DND-41 (cell line): ENCODE results near the gene A2ML1.

Experiments used
- ATAC-seq: fragments of 200-7000 bp; cut with Tn5 transposase; 3 replicates; pipeline ENCODE4 v1.9.1; 2021; ENCODE audit warnings: low read depth; ENCODE audit not compliant: insufficient read depth
- DNase-seq: peaks from one replicate; pipeline ENCODE4 v3.0.0-alpha.2; 2020
- H2AFZ ChIP-seq: 2 replicates; pipeline ENCODE4 v1.6.0; 2012; ENCODE audit warnings: low read depth, low read length
- H3K27ac ChIP-seq: 2 replicates; pipeline ENCODE4 v1.5.1; 2012; ENCODE audit warnings: low read length, inconsistent platforms
- H3K27me3 ChIP-seq: fragments of 200-600 bp; sonication (generic); 2 replicates; pipeline ENCODE4 v1.6.0; 2012; ENCODE audit warnings: low read length, mild to moderate bottlenecking, inconsistent platforms; ENCODE audit not compliant: insufficient read depth, poor library complexity
- H3K36me3 ChIP-seq: 2 replicates; pipeline ENCODE4 v1.5.1; 2012; ENCODE audit warnings: low read length, inconsistent platforms; ENCODE audit not compliant: insufficient read depth
- H3K4me1 ChIP-seq: 2 replicates; pipeline ENCODE4 v1.5.1; 2012; ENCODE audit warnings: mild to moderate bottlenecking, low read length; ENCODE audit not compliant: insufficient read depth
- H3K4me2 ChIP-seq: 2 replicates; pipeline ENCODE4 v1.6.0; 2012; ENCODE audit warnings: mild to moderate bottlenecking, moderate library complexity, low read length, inconsistent platforms; ENCODE audit not compliant: insufficient read depth
- H3K4me3 ChIP-seq, 2 experiments: fragments of 200-600 bp in 1 of 2; shearing (Covaris generic) in 1 of 2; 2 replicates each; pipeline ENCODE4 v1.5.1; 2012 to 2016; ENCODE audit warnings: inconsistent platforms in 2 of 2, low read length in 2 of 2, mild to moderate bottlenecking in 2 of 2, low read depth in 1 of 2, moderate library complexity in 1 of 2
- H3K79me2 ChIP-seq: 2 replicates; pipeline ENCODE4 v1.6.0; 2012; ENCODE audit warnings: low read length, inconsistent platforms; ENCODE audit not compliant: insufficient read depth
- H3K9ac ChIP-seq: 2 replicates; pipeline ENCODE4 v1.6.0; 2012; ENCODE audit warnings: low read depth, mild to moderate bottlenecking, inconsistent platforms, low read length, moderate library complexity
- H3K9me3 ChIP-seq: 2 replicates; pipeline ENCODE4 v1.5.1; 2012; ENCODE audit warnings: low read length, moderate library complexity, mild to moderate bottlenecking, inconsistent platforms; ENCODE audit not compliant: insufficient read depth, severe bottlenecking
- H4K20me1 ChIP-seq: 2 replicates; pipeline ENCODE4 v1.6.0; 2012; ENCODE audit warnings: low read length; ENCODE audit not compliant: insufficient read depth
- EZH2 ChIP-seq: IDR thresholded peaks from 3 replicates; pipeline ENCODE4 v1.6.1; 2012; ENCODE audit warnings: borderline replicate concordance, low read depth, mild to moderate bottlenecking, moderate library complexity, low read length, inconsistent platforms; ENCODE audit not compliant: severe bottlenecking
- TF ChIP-seq, protein P1 (sequence below): IDR thresholded peaks from 2 replicates; pipeline ENCODE4 v1.5.1; 2012; ENCODE audit warnings: borderline replicate concordance, low read length, moderate library complexity, mild to moderate bottlenecking; ENCODE audit not compliant: poor library complexity, severe bottlenecking; ENCODE audit errors: extremely low read depth

The A2ML1 gene

DNA sequence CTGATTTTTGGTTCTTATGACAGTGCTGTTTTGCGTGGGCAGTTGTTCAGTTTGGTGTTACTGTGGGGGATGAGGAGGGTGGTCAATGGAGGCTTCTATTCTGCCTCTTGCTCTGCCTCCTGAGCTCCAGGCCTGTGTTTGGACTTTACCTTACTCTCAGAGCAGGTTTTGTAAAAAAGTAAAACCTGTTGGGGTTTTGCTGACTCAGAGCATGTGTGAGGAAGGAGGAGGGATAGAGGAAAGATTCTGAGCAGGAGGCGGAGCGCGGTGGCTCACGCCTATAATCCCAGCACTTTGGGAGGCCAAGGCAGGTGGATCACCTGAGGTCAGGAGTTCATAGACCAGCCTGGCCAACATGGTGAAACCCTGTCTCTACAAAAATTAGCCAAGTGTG, 6.7 kb downstream of the A2ML1 start:
- H3K79me2 ChIP-seq: no peaks in the 10 kb centered on the region
- H3K4me3 ChIP-seq: no peak overlapping the region
- no peak overlapping the region for H3K9ac ChIP-seq
- H3K4me2 ChIP-seq: no peak overlapping the region
- TF ChIP-seq EZH2: no peak
- TF ChIP-seq, protein P1, sequence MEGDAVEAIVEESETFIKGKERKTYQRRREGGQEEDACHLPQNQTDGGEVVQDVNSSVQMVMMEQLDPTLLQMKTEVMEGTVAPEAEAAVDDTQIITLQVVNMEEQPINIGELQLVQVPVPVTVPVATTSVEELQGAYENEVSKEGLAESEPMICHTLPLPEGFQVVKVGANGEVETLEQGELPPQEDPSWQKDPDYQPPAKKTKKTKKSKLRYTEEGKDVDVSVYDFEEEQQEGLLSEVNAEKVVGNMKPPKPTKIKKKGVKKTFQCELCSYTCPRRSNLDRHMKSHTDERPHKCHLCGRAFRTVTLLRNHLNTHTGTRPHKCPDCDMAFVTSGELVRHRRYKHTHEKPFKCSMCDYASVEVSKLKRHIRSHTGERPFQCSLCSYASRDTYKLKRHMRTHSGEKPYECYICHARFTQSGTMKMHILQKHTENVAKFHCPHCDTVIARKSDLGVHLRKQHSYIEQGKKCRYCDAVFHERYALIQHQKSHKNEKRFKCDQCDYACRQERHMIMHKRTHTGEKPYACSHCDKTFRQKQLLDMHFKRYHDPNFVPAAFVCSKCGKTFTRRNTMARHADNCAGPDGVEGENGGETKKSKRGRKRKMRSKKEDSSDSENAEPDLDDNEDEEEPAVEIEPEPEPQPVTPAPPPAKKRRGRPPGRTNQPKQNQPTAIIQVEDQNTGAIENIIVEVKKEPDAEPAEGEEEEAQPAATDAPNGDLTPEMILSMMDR: no peak
- no peaks in the 10 kb centered on the region for H3K9me3 ChIP-seq
- DNase-seq (no peak), ATAC-seq (no peak)
- H3K36me3 ChIP-seq: no peaks in the 10 kb centered on the region
- H3K4me1 ChIP-seq: no peaks in the 10 kb centered on the region
- H3K27me3 ChIP-seq: peaks cover 2% of the 10 kb centered on the region
- H2AFZ ChIP-seq: no peak overlapping the region
- no peaks in the 10 kb centered on the region for H4K20me1 ChIP-seq
- no peak overlapping the region for H3K27ac ChIP-seq

DNA sequence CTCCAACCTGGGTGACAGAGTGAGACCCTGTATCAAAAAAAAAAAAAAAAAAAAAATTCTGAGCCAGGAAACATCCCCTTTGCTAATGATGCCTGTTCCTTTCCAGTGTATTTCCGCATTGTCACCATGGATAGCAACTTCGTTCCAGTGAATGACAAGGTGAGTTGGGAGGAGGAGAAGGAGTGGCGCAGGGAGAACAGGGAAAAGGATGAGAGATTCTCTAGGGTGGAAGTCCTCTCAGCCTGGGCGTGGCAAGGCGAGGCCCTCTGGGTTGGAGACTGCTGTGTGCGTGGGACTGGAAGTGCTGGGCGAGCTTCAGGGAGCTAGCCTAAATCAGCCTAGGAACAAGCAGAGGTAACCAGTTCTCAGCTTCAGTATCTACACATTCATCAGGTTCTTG, 7.2 kb downstream of the A2ML1 start:
- Histone ChIP-seq H3K4me2 (no peak overlapping the region), H3K4me3 (no peak overlapping the region), H3K27me3 (peaks cover 2% of the 10 kb centered on the region), H3K36me3 (no peaks in the 10 kb centered on the region), H2AFZ (no peak overlapping the region), H3K27ac (no peak overlapping the region), H3K9me3 (no peaks in the 10 kb centered on the region), H3K79me2 (no peaks in the 10 kb centered on the region), H3K4me1 (no peaks in the 10 kb centered on the region), H4K20me1 (no peaks in the 10 kb centered on the region), H3K9ac (no peak overlapping the region)
- TF ChIP-seq, protein P1: no peak
- TF ChIP-seq EZH2: no peak
- DNase-seq (no peak), ATAC-seq (no peak)

GRCh38 chr12:8831116-8831515, 8.7 kb downstream of the A2ML1 start:
- no peak for TF ChIP-seq EZH2
- TF ChIP-seq, protein P1: no peak
- Histone ChIP-seq H3K79me2 (no peaks in the 10 kb centered on the region), H4K20me1 (no peaks in the 10 kb centered on the region), H3K27me3 (peaks cover 2% of the 10 kb centered on the region), H3K4me2 (no peak overlapping the region), H3K27ac (no peak overlapping the region), H3K4me3 (no peak overlapping the region), H3K4me1 (no peaks in the 10 kb centered on the region), H3K9ac (no peak overlapping the region), H3K9me3 (no peaks in the 10 kb centered on the region), H2AFZ (no peak overlapping the region), H3K36me3 (no peaks in the 10 kb centered on the region)
- DNase-seq: no peak
- no peak for ATAC-seq

DNA sequence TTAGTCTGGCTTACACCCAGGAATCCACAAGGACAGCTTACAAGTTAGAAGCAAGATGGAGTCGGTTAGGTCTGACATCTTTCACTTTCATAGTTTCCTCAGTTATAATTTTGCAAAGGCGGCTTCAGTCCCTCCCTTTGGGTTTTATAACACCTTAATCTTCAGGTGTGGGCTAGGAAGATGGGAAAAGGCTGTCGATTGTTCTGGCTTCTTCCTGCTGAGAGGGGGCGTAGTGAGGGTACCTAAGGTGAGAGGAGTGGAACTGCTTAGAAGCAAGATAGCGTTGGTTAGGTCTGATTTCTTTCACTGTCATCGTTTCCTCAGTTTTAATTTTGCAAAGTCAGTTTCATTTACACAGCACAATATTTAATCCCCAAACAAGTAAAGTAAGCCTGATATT, 10.1 kb downstream of the A2ML1 start:
- H3K27me3 ChIP-seq: peaks cover 2% of the 10 kb centered on the region
- H2AFZ ChIP-seq: no peak overlapping the region
- no peak overlapping the region for H3K4me2 ChIP-seq
- no peaks in the 10 kb centered on the region for H3K9me3 ChIP-seq
- H3K4me3 ChIP-seq: no peak overlapping the region
- H3K27ac ChIP-seq: no peak overlapping the region
- ATAC-seq (no peak), DNase-seq (no peak)
- H3K9ac ChIP-seq: no peak overlapping the region
- H3K36me3 ChIP-seq: no peaks in the 10 kb centered on the region
- H3K4me1 ChIP-seq: no peaks in the 10 kb centered on the region
- no peaks in the 10 kb centered on the region for H4K20me1 ChIP-seq
- TF ChIP-seq EZH2: no peak
- TF ChIP-seq, protein P1: no peak
- no peaks in the 10 kb centered on the region for H3K79me2 ChIP-seq
